Stimulated activated CD4-positive, alpha-beta T cell treated with anti-CD3 and anti-CD28 coated beads, Interleukin-4, amount 100 ng/mL, for 1 hour (primary cell): ENCODE data around the gene MAD2L2.
A peak's percentile ranks its signal among the peaks of the same experiment; 100 is the strongest.

Experiments used
- DNase-seq: peaks from one replicate; pipeline ENCODE4 v3.0.0-alpha.2; 2020

The MAD2L2 gene

DNA sequence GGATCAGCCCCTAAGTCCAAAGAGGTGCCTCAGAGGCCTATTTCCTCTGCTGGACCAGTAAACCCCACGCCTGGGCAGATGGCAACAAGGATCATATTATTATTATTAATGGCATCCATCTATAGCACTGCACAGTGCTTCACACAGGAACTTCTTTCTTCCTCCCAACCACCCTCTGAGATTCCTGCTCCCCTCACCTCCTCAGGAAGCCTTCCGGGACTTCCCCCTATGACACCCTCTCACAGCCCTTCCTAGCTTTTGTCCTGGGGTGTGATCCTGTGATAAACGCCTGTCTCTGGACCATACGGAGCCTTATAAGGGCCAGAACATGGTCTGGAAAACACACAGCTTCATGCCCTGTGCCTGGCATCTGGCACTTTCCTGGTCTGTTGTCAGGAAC, 29.9 kb downstream of the MAD2L2 start:
- no peak for DNase-seq

DNA sequence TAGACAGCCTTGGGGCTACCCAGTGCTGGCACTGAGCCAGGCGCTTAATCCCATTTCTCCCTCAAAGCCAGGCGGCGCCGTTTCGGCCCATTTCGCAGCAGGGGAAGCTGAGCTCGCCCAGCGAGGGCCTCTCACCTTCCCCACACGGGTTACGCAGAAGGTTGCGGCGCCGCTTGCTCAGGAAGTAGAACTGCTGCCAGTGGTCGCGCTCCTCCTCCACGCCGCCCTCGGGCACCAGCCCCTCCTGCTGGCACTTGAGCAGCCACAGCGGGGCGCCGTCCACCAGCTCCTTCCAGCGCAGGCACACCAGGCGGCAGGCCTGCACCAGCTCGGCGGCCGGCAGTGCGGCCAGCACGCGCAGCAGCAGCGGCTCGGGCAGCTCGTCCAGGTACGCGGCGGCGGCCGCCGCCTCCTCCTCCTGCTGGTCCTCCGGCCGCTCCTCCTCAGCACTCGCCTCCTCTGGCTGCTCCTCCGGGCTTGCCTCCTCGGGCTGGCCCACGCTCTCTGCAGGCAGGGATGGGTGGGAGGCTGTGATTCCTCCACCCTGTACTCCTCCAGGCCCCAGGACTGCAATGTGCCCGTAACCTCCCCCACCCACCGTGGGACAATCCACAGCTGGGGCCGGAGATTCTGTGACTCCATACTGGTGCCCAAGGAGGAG, 30.5 kb downstream of the MAD2L2 start:
- DNase-seq = peak; percentile 74

DNA sequence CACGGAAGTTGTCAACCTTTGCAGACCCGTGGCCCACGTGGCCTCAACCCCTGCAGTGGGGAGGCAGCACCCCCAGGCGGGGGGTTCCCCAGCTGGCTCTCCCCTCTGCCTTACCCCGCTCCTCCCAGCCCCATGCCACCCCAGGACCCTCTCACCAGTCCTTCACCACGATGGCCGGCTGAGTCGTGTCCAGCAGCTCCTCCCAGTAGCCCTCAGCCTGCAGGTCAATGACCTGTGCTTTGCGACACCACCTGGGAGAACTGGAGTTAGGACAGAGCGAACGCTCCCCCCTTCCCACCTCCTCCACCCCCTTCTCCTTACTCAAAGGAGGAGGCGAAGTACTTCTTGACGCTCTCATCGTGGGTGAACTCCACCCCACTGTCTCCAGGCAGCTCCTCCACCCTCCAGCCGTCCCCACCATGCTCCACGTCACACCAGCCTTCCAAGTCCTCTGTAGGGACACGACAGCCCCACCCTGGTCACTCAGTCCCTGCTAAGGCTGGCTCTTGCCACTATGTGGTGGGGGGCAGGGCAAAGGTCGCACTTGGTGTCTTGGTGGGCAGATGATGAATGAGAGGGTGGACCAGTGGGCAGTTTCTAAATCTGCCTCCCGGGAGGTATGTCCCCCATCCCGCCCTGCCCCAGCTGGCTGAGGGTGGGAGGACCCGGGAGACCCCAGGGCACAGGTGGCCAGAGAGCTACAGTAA, 31.2 kb downstream of the MAD2L2 start:
- no peak for DNase-seq

DNA sequence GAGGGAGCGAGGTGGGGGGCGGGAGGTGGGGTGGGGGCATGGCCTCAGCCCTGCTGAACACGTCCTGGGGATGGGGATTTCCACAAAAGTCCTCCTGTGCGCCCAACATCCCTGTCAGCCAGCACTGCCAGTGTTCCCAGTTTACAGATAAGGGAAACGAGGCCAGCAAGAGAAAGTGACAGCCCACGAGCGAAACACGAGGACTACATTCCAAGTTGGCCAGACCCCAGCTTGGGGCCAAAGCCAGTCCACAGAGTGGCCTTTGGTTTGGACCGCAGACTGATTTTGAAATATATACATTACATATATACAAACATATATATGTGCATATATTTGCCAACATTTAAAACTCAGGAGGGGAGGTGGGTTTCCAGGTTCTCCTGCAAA, 31.7 kb downstream of the MAD2L2 start:
- no peak for DNase-seq

DNA sequence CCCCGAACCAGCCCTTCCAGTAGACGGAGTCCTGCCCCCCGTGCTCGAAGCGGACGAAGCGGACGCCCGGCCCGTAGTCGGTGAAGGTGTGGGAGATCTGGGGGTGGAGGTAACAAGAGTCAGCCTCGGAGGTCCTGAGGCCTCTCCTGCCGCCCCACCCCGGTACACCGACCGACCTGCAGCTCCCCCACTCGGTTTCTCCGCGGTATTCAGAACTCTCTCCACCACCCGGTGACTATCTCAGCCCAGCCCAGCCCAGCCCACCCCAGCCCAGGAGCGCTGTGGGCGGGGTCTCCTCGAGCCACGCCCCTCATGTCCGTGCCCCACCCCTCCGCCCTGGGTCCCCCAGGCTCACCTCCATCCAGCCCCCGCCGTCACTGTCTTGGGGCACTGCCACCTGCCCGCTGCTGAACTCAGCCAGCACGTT, 32.2 kb downstream of the MAD2L2 start:
- DNase-seq = peak; percentile 56

DNA sequence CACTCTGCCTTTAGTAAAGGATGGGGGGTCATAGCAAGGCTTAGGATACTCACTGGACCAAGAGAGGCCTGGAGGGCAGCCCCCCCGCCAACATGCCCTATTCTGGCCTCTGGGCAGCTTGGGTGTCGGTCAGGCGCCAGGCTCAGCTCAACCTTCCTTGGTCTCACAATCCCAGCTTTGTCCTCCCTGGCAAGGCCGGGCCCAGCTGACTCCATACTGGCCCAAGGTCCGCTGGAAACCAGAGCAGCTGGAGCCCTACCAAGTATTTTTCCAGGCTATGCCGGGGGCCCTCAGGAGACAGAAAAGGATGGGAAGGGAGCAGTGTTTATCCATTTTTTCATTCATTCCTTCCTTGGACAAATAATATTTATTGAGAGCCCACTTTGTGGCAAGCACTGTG, 32.9 kb downstream of the MAD2L2 start:
- DNase-seq = no peak

DNA sequence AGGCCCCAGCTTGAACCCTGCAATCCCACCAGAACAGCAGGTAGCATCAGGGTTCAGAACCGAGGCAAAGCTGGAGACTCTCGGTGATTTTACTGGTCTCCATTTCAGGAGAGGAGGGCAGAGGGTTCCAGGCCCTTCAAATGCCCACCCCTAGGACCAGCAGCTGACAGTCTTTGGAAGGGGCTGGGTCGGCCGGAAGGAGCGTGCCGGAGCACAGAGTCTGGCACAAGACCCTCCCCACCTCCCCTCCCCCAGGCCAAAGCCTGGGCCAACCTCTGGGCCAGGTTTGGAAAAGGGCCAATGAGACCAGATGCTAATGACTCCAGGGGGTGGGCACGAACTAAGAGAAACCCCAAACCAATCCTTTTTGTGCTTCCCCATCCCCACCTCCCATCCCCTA, 33.6 kb downstream of the MAD2L2 start:
- DNase-seq = no peak

DNA sequence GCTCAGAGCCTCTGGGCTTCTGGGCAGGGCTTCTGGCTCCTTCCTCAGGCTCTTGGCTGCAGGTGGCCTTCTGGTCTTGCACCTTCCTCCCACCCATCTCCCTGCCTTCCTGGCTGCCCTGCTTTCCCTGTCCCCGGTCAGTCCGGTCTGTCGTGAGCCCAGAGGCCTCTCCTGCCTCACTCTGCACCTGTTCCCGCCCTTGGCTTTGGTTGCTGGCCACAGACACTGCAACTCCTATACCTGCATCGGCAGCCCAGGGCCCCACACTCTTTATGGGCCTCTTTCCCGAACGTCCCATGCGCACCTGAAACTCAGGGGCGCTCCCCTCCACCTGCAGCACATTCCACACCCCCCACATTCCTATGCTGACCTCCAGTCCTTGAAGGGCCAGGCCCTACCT, 34.6 kb downstream of the MAD2L2 start:
- DNase-seq = no peak

DNA sequence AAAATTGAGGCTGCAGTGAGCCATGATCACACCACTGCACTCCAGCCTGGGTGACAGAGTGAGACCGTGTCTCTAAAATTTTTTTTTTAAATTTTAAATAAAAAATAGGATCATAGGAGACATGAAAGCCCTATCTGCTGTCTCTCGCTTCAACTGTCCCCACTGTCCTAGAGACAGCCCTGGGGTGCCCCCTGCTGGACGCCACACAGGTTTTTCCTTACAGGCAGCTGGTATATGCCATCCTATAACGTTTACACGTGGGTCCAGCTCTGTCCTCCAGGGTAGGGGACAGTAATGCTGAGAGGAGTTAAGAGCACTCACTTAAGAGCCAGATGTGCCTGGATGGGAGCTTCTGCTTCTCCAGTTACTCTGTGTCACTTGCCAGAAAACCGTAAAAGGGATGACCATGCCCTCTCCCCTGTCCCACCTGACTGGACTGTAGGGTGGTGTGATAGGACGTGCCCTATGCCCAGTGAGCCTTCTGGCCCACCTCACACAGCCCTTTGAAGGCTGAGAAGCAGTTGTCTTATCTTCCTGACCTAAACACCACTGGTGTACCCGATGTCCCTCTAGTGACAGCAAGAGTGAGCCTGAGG, 35.2 kb downstream of the MAD2L2 start:
- peak; percentile 86 for DNase-seq

DNA sequence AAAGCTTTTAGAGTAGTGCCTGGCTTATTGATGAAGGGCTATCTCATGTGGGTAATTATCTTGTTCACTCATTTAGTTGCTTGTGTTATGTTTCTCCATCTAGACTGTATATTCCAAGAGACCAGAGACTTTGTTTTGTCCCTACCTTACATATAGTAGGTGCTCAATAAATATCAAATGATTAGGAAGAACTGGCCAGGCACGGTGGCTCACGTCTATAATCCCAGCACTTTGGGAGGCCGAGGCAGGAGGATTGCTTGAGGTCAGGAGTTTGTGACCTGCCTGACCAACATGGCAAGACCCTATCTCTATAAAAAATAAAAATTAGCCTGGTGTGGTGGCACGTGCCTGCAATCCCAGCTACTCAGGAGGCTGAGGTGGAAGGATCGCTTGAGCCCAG, 35.7 kb downstream of the MAD2L2 start:
- no peak for DNase-seq

DNA sequence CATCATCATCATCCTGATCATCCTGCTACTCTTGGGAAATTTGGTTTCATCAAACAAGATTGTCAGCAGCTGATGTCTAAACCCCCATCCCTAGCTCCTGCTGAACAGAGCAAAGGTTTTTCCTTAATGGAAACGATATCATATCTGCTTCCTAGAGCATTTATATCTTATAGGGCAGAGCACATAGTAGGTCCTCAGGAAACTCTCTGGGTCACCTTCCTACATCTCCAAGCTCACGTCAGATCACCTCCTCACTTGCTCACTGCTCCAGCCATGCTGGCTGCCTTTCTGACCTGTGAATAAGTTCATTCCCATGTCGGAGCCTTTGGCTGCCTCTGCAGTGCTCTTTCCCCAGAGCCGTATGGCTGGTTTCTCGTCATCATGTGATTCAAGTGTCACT, 37.2 kb downstream of the MAD2L2 start:
- no peak for DNase-seq

DNA sequence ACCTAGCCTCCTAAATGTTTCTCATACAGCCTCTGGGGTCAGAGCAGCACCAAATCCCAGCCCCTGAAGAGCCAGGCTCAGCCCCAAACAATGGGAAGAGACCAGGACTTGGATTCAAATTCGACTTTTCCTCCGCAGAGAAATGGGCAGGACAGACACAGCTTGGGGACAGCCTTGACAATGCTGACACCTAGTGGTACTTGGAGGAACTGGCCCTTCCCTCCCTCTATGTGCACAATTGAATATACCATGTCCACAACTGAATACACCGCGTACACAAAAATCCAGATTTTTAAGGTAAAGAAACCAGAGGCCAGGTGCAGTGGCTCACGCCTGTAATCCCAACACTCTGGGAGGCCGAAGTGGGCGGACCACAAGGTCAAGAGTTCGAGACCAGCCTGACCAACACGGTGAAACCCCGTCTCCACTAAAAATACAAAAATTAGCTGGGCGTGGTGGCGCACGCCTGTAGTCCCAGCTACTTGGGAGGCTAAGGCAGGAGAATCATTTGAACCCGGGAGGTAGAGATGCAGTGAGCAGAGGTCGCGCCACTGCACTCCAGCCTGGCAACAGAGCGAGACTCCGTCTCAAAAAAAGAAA, 38.4 kb downstream of the MAD2L2 start:
- peak; percentile 66 for DNase-seq

DNA sequence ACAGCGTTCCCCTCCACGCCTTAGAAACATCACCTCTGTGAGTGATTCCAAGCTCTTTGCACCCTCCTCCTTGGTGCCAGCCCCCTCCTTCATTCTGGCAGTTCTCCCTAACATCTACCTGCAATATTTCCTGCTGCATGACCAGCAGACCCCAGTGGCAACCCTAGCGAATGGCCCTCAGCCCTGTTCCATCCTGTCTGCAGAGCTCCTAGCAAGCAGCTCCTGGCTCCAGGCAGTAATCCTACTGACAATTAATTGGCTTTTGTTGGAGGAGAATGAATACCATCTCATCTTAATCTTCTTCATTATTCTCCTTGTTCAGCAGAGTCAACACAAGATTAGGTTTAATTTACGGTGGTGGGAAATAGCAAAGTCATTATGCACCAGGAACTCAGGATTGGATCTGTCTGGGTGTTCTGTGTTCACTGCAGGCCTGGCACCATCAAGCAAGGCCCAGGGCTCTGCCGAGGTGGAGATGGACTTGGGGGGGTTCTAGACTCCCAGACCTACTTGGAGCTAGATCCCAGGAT, 39.1 kb downstream of the MAD2L2 start:
- no peak for DNase-seq

DNA sequence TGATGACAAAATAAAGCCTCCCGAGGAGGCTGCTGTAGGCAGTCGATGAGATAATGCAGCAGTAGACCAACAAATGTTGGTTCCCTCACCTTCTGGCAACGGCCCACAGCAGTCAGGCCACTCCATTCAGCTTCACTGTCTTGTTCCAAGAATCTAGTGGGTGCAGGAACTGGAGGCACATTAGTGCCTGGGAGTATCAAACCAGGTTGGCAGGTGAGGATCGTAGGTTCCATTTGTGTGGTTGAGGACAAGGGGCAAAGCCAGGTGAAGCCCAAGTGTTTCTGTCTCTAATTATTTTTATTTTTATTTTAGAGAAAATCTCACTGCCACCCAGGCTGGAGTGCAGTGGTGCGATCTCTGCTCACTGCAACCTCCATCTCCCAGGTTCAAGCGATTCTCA, 40.0 kb downstream of the MAD2L2 start:
- DNase-seq = no peak

DNA sequence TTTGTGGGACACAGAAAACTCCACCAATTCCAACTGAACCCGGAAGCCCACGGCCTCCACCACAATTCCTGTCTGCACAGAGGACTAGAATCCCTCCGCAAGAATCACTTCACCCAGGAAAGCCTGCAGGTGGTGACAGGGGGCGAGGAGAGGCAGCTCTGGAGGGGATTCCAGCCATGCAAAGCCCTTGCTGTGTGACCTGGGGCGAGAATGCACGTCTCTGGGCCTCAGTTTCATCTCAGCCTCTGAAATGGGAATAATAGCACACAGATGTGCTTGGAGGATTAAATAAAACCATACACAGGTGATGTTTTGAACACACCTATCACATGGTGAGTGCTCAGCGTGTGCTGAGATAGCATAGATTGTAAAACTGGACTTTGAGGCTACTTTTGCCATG, 40.8 kb downstream of the MAD2L2 start:
- DNase-seq = no peak

DNA sequence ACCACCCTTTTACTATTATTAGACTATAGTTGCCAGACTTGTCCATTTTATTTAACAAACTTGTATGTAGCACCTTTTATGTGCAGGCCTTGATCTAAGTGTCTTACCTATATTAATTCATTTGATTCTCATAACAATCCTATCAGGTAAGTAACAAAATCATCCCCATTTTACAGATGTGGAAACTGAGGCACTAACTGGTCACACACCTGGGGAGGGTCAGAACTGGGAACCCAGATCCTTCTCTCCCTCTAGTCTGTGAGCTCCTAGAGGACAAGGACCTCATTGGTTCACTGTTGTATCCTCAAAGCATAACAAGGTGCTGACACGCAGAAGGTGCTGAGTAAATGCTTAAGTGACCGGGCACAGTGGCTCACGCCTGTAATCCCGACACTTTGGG, 41.6 kb downstream of the MAD2L2 start:
- no peak for DNase-seq

DNA sequence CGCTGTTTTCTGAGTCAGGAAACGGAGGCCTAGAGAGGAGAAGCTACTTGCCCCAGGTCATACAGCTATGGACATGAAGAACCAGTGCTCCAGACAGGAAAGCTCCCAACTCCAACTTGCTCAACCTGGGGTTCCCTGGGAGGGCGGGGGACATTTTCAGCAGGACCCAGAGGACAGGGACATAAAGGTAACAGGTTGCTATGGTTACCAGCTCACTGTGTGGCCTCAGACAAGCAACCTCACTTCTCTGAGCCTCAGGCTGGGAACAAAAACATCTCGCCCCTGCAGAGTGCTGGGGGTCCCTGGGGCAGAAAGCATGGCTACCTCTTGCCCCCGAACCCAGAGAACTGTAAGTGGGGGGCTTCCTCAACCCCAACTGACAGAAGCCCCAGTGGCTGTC, 42.8 kb downstream of the MAD2L2 start:
- no peak for DNase-seq

DNA sequence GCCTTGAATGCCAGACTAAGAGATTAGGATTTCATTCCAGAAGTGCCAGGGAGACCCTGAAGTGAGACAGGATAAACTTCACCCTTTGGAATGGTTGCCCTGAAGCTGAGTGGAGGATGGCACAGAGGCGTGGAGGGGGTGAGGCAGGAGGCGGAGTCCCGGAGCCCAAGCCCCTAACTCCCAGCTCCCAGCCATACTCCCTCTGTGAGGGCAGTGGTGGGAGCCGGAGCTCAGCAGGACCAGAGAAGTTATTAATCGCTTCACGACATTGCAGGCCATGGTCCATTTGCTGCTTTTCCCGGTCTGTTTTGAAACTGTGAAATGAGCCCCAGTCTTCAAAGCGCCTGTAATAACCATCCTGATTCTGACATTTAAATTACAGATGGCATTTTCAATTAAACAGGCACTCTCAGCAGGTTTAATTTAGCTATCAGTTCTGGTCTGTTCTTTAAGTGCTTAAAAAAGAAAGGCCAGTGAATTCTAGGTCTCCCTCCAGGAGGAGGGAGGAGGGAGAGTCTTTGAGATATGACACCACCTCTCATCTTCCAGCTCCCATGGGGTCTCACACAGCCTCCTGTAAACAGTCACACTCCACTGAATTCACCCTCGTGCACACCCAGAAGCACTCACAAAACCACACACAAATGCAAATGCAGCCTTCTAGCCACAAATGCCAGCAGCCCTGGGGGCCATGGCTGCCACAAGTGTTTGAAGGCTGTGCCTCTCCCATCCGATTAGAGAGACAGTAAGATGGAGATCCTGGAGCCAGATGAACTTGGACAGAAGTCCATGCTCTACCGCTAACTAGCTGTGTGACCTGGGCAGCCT, 46.4 kb downstream of the MAD2L2 start:
- DNase-seq = no peak

DNA sequence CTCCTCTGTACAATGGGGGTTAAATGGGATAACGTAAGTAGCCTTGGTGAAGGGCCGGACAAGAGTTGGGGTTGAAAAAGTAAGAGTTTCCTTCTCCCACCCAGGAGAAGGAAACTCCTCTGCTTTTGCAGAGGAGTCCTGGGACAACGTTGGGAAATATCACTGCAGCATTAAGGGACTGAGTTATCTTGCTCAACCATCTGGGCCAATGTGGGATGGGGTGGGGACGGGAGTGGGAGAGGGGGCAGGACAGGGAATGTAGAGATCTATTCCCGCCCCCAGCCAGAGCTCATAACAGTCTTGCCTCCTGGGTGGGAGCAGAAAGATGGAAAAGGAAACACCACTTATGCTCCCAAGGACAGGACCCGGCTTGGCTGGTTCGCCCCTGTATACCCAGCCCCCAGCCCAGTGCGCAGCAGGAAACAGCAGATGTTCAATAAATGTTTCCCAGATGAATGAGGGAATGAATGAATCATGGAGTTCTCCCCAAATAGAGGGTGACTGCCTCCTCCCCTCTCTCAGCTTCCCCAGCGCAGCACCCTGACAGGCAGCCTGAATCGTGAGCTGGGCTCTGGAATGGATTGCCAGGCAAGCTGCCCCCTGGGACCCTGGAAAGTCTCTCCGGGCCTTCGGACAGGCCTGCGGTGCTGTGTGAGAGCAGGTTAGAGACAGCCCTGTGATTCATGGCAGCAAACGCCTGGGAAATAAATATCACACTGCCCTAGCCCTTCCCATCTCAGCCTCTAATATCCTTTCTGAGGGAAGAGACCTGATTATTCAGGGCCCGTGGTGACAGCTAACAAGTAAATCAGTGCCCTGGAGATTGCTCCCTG, 51.5 kb downstream of the MAD2L2 start:
- DNase-seq = no peak

DNA sequence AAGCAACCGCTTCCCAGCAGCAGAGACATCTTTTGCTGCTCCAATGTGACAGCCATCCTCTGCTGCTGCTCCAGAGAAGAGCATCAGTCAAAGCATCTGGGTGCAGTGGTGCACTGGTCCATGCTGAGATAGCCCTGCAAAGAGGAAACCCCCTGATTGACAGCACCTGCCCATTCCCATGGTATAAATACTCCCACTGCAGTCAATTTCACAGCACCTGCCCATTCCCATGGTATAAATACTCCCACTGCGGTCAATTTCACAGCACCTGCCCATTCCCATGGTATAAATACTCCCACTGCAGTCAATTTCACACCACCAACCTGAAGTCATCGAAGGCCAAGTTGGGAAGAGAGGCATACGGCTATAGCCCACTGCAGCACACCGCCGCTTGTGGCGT, 52.2 kb downstream of the MAD2L2 start:
- DNase-seq = no peak

DNA sequence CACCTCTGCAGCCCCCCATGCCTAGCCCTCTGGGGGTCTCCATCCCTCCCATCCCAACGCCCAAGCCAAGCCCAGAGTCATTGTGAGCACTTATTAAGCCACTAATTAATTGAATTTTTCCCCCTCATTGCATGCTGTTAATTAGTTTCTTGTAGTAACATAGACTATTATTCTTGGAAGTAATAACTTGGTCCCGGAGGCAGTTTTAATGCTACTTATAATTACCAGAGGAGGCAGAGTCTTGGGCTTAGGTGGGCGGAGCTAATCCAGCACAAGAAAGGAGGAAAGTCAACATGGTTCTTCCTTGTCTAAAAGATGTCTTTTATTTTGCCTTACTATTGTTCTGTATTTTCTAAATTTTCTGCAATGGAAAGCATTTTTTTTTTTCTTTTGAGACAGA, 54.4 kb downstream of the MAD2L2 start:
- no peak for DNase-seq
